Nephron progenitor cell (in vitro differentiated cells): ENCODE measurements around the gene RHEB.
A peak's percentile ranks its signal among the peaks of the same experiment; 100 is the strongest.

Experiments used
- DNase-seq: peaks from one replicate; pipeline ENCODE4 v3.0.0; 2021
- H3K27ac Mint-ChIP-seq: 2 replicates; pipeline ENCODE4 v1.8.0; 2021; ENCODE audit warnings: mild to moderate bottlenecking, moderate library complexity, mixed read lengths
- H3K27me3 Mint-ChIP-seq: 2 replicates; pipeline ENCODE4 v1.8.0; 2021; ENCODE audit warnings: mild to moderate bottlenecking, low read depth, mixed read lengths; ENCODE audit not compliant: poor library complexity
- H3K36me3 Mint-ChIP-seq: 2 replicates; pipeline ENCODE4 v1.8.0; 2021; ENCODE audit warnings: low read depth, mixed read lengths
- H3K4me1 Mint-ChIP-seq: 2 replicates; pipeline ENCODE4 v1.8.0; 2021; ENCODE audit warnings: mixed read lengths
- H3K4me3 Mint-ChIP-seq: 2 replicates; pipeline ENCODE4 v1.8.0; 2021; ENCODE audit warnings: mild to moderate bottlenecking, moderate library complexity, mixed read lengths
- H3K9me3 Mint-ChIP-seq: 2 replicates; pipeline ENCODE4 v1.8.0; 2021; ENCODE audit warnings: mild to moderate bottlenecking, moderate library complexity, mixed read lengths
- TF ChIP-seq, protein P1 (sequence below): fragments of 200-600 bp; sonication (generic); IDR thresholded peaks from 2 replicates; pipeline ENCODE4 v1.5.0; 2021; ENCODE audit warnings: antibody characterized with exemption

Gene RHEB

DNA sequence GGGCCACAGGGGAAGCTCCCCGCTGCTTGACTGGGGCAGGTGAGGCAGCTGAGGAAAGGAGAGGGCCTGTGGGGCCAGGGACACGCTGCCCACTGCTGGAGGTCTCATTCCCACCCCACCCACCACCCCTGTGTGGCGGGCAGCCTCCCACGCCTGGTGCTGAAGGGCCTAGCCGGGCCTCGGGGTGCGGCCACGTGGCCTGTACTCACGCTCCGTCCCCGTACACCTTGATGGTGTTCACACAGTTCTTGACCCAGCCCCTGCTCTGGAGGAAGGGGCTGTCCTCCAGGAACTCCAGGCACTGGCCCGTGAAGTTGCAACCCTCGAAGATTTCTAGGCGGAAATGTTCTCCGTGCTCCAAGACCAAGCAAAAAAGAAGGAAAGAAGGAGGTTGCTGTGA is 83.7 kb downstream of the RHEB start:
- Mint-ChIP-seq H3K27me3 (peaks cover 10% of the 10 kb centered on the region), H3K4me1 (peaks cover 43% of the 10 kb centered on the region)

DNA sequence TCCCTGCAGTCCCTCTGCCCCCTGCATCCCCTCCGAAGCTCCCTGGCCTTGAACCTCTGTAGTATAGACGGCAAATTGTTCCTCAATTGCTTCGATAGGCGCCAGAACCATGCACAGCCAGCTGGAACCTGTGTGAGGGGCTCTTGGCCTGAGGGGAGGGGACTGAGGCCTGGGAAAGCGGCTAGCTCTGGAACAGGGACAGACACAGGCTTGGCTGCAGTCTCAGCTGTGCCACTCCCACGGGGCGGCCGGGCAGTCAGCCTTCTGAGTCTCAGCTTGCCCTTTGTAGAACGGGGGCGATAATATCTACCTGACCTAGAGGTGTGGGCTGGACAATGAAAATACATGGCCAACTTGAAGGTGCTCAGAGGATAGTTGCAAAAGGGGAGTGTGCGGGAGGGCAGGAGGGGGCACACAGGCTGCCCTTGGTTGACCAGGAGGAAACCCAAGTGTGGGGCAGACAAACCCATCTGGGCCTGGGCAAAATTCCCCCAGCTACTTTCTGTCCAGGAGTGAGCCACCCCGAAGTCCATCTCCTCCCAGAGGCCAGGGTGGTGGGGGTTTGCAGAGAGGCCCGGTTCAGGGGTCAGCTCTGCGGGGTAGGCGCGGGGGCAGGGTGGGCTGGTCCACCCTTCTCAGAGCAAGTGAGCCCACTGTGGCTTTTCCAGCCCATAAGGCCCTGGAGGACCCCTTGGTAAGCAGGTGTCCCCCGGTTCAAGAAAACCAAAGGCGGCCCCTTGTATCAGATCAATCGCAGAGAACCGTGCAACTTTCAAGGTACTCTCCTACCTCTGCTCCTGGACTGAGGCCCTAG is 84.4 kb downstream of the RHEB start:
- peak overlapping the region; percentile 23 for H3K4me3 Mint-ChIP-seq
- H3K36me3 Mint-ChIP-seq, result no peaks in the 10 kb centered on the region
- TF ChIP-seq, protein P1, sequence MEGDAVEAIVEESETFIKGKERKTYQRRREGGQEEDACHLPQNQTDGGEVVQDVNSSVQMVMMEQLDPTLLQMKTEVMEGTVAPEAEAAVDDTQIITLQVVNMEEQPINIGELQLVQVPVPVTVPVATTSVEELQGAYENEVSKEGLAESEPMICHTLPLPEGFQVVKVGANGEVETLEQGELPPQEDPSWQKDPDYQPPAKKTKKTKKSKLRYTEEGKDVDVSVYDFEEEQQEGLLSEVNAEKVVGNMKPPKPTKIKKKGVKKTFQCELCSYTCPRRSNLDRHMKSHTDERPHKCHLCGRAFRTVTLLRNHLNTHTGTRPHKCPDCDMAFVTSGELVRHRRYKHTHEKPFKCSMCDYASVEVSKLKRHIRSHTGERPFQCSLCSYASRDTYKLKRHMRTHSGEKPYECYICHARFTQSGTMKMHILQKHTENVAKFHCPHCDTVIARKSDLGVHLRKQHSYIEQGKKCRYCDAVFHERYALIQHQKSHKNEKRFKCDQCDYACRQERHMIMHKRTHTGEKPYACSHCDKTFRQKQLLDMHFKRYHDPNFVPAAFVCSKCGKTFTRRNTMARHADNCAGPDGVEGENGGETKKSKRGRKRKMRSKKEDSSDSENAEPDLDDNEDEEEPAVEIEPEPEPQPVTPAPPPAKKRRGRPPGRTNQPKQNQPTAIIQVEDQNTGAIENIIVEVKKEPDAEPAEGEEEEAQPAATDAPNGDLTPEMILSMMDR, result no peak
- H3K27ac Mint-ChIP-seq, result peak overlapping the region; percentile 85
- no peak for DNase-seq
- H3K9me3 Mint-ChIP-seq, result no peaks in the 10 kb centered on the region
- H3K4me1 Mint-ChIP-seq, result peaks cover 39% of the 10 kb centered on the region
- H3K27me3 Mint-ChIP-seq, result peaks cover 10% of the 10 kb centered on the region

More for the DNA sequence above, 83.7 kb downstream of the RHEB start:
- TF ChIP-seq, protein P1, result no peak
- H3K36me3 Mint-ChIP-seq, result no peaks in the 10 kb centered on the region
- H3K4me3 Mint-ChIP-seq, result no peak overlapping the region
- no peak for DNase-seq
- no peaks in the 10 kb centered on the region for H3K9me3 Mint-ChIP-seq
- H3K27ac Mint-ChIP-seq, result peak overlapping the region; percentile 96

DNA sequence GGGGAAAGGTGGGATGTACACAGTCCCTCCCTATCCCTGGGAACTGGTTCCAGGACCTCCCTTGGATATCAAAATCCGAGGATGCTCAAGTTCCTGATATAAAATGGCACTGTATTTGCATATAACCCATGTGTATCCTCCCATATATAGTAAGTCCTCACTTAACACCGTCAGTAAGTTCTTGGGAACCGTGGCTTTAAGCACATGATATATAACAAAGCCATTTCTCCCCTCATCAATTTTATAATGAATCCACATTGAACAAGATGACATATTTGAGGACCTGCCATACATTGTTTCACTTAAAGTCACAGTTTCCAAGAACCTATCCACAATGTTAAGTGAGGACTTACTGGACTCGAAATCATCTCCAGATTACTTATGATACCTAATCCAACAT is 85.1 kb downstream of the RHEB start:
- Mint-ChIP-seq H3K36me3 (no peaks in the 10 kb centered on the region), H3K9me3 (no peaks in the 10 kb centered on the region), H3K27ac (no peak overlapping the region), H3K27me3 (peaks cover 10% of the 10 kb centered on the region), H3K4me3 (no peak overlapping the region), H3K4me1 (peaks cover 43% of the 10 kb centered on the region)
- no peak for DNase-seq
- TF ChIP-seq, protein P1, result no peak

DNA sequence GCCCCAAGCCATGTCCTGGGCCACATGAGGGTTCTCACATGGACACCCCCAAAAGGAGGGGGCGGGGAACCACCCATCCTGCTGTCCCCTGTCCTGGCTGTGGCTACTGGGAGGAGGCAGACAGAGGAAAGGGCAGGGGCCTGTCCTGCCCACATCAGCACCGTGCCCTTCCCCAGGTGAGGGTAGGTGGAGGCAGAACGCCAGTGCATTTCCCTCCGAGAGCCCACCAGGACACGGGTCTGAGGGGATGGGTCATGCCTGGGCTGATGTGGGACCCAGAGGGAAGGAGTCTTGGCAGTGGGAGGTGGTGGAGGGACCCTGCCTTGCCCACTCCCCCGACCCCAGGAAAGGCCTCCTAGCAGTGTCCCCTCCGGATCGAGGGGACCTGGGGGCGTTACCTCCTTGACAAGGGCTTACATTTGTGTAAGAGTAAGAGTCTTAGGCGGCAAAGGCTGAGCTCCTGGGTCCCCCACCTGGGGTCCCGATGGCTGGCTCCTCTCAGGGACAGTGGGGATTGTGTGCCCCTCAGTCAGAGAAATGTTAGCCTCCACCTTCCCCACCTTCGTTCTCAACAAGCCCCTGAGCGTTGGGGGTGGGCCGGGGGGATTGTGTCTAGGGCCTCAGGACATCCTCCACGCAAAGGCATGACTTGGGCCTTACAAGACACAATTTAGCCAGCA is 85.8 kb downstream of the RHEB start:
- TF ChIP-seq, protein P1, result no peak
- Mint-ChIP-seq H3K4me3 (no peak overlapping the region), H3K4me1 (peaks cover 47% of the 10 kb centered on the region), H3K27me3 (peaks cover 4% of the 10 kb centered on the region), H3K36me3 (no peaks in the 10 kb centered on the region), H3K9me3 (no peaks in the 10 kb centered on the region), H3K27ac (no peak overlapping the region)
- DNase-seq, result no peak

DNA sequence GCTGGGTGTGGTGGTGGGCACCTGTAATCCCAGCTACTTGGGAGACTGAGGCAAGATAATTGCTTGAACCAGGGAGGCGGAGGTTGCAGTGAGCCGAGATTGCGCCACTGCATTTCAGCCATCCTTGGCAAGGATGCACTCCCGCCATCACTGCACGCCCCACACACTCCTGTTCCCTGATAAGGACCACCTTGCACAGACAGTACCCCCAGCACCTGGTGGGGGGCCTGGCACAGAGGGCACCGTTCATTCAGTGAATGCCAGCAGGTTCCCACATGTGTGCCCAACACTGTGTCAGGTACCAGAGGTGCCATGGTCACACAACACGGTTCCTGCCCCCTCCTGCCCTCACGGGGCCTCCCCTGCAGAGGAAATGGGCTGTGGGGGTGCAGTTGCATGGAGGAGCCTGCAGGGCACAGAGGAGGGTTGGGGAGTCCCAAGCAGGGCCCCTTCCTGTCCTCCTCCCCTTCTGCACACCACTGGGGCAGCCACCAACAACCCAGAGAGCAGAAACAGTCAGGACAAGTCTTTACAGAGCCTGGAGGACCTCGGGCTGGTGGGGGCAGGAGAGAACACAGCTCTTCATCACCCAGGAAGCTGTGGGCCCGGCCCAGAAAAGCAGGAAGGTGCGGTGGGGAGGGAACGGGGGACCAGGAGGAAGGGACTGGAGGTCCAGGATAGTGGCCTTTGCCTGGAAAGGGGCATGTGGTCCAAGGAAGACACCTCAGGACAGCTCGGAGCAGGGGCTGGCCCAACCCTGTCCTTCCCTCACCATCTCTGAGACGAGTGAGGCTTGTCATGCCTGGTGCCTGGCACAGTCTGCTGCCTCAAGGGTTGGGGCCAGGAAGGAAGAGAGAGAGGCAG is 86.8 kb downstream of the RHEB start:
- TF ChIP-seq, protein P1, result no peak
- H3K27ac Mint-ChIP-seq, result no peak overlapping the region
- H3K9me3 Mint-ChIP-seq, result no peaks in the 10 kb centered on the region
- H3K36me3 Mint-ChIP-seq, result no peaks in the 10 kb centered on the region
- peaks cover 55% of the 10 kb centered on the region for H3K4me1 Mint-ChIP-seq
- no peak overlapping the region for H3K4me3 Mint-ChIP-seq
- no peak for DNase-seq
- peaks cover 9% of the 10 kb centered on the region for H3K27me3 Mint-ChIP-seq
